GM19240 (cell line): ENCODE results near the gene IQCN.
"Not testable (repeated sequence)": the region's sequence is repeated elsewhere in the genome, so short reads cannot be mapped to it uniquely, and the experiment has no call there.

Source experiments
- DNase-seq: peaks from one replicate; pipeline ENCODE4 v3.0.0; 2011; ENCODE audit warnings: low spot score; ENCODE audit not compliant: insufficient read length

The IQCN gene

DNA sequence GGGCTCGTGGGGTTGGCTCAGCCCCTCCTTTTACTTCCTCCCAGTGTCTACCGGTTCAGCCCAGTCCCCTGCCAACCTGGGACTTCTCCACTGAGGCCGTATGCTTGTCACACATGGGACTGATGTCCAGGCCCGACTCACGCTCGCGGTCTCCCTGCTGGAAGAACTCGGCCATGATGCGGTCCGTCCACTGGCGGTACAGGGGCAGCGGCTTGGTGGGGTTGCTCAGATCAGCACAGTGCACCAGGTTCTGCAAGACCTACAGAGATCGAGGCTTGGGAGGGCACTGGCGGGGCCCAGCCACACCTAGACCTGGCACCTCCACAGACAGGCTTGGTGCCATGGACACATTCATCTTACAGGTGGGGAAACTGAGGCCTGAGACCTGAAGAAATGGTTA is 62.6 kb downstream of the IQCN start:
- no peak for DNase-seq

DNA sequence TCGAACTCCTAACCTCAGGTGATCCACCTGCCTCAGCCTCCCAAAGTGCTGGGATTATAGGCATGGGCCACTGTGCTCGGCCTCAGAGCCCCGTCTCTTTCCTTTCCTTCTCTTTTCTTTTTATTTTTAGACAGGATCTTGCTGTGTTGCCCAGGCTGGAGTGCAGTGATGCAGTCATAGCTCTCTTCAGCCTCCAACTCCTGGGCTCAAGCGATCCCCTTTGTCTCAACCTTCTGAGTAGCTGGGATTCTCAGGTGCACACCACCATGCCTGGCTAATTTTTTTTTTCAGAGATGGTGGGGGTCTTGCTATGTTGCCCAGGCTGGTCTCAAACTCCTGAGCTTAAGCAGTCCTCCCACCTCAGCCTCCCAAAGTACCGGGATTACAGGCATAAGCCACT is 64.3 kb downstream of the IQCN start:
- not testable (repeated sequence) for DNase-seq

DNA sequence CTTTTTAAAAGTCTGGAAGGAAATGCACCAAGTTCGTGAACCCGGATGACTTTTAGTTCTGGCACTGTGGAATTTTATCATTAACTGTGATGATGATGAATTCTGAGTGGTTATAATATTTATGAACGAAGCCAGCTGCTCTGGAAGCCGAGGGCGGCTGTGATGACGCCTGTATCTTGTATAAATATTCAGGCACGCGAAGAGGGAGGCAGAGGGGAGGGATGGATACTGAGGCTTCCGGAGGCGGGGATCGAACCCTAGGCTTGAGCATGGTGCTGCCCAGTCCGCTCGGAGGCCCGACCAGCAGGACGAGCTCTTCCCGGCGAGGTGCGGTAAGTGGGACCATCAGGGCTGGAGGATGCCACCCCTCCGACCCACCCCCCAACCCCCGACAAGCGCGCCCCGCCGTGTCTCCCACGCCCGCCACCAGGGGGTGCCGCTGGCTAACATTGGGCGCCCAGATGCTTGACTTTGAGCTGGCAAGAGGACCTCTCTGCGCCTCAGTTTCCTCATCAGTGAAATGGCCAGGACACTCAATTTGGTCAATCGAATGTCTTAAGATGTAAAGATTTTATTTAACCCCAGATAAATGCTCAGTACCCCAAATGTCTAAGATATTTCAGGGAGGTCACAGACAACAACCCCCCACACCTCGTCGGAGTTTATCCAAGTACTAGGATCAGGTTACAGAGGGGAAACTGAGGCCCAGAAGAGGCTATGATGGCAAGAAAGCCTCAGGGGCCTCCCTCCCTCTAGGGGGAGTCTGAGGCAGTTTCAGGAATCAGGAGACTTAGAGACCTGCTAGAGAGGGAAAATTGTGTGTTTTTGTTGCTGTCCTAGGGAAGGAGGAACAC is 65.9 kb downstream of the IQCN start:
- DNase-seq = no peak
